ENCODE results near the gene ZNF74. TPM values are rescaled to one million over a fixed set of nuclear protein-coding genes. Genes with fewer than 3 reads are reported as not detected.
A peak's percentile ranks its signal among the peaks of the same experiment; 100 is the strongest.

ZNF74 gene
- total RNA-seq, 1 donor from 2014 or later, result 19.5 TPM

DNA sequence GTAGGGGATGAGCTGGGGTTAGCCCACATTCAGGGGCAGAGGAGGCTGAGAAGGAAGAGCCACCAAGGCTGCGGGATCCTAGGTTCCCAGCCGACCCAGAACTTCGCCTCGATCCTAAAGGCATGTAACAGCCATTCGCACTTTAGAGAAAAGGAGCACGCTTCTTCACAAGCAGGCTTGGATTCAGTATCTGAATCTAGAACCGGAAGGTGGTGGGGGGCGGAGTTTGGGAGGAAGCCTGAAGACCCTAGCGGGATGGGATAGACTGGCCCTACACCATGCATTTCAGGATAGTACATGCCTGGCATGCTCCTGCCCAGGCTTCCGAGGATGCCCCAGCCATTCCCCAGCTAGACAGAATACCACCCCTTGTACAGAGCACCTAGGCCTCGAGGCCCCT, 39.2 kb downstream of the ZNF74 start:
- DNase-seq, result no peak

DNA sequence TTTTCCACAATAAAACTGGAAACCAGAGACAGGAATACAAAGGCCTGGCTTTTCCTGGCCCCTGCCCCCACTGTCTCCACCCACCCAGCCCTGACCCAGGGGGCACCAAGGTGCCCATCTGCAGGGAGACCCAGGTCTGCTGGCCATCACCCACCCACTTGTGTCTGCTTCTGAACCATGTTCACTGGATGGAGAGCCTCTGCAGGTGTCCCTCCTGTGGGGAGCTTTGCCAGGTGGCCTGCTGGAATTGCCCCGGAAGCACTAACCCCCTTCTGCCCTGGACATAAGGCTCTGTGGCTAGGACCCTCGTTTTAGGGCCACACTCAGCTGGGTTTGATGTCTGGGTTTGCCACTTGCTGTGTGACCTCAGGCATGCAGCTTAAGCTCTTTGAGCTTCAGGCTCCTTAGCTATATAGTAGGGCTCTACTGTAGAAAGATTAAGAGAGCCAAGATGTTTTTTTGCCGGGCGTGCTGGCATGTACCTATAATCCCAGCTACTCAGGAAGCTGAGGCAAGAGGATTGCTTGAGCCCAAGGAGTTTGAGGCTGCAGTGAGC, 39.8 kb downstream of the ZNF74 start:
- no peak for DNase-seq

DNA sequence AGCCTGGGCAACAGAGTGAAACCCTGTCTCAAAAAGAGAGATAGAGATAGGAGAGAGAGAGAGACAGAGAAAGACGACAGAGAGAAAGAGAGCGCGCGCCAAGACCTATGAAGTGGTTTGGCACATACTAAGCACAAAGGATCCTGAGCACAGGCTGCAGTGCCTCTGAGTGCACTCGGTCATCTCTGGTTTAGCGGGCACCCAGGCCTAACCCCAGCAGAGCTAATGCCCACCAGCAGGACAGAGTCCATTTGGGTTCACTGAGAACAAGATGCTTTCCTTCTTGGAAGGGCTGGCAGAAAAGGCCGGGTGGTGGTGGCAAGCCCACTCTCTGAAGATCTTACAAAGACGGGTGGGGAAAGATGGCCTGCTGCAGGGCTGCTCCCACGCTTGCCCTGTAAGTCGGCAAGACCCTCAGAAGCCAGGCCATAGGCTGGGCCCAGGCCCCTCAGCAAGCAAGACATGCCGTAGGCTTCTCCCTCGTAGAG, 40.4 kb downstream of the ZNF74 start:
- DNase-seq, result no peak

DNA sequence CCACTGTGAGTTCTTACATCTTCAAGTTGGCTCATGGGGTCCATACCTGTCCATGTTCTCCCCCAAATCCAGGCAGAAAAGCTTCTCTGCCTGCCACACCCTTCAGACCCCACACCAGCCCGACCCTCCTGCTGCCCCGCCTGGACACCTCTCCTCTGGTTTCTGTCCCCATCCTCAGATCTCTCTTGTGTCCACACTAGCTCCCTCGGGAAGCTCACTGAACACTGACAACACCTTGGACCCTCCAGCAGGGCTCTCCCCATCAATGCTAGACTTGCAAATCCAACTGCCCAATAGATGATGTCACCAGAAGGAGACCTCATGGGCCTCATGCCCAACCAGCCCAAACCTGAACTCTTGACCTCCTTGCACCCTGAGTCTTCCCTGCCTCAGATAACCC, 40.8 kb downstream of the ZNF74 start:
- DNase-seq, result no peak

GRCh38 chr22:20435436-20436306, 41.7 kb downstream of the ZNF74 start:
- DNase-seq, result no peak

DNA sequence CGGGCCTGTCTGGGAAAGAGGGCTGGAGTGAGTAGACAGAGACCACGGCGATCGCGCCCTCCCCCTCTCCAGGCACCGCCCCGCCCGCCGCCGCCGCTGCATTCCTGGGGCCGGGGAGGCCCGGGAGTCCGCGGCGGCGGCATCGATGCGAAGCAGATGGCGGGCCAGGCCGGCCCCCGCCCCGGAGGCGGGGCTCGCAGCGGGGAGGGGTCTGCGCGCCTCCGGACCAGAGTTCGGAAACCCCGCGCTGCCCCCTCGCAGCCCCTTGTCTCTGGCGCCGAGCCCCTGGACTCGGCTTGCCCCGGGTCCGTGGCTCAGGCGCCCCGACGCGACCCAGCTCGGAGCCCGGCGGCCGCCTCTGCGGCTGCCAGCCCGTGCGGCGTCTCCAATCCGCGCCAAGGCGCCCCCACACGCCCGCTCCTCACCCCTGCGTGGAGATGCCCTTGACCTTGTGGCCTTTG, 42.4 kb downstream of the ZNF74 start:
- DNase-seq, result peak; percentile 70

- no peak for DNase-seq
These were observed 43.0 kb downstream of the ZNF74 start for GRCh38 chr22:20436768-20437612.

- DNase-seq, result peak; percentile 89
These were observed 43.9 kb downstream of the ZNF74 start, which contains the start of gene SCARF2 for GRCh38 chr22:20437613-20438426. Gene SCARF2 (minus strand): TSS chr22:20437825. CDS start chr22:20437754, 71 bp downstream.

- DNase-seq, result no peak
These were observed 44.4 kb downstream of the ZNF74 start for GRCh38 chr22:20438427-20438677.

DNA sequence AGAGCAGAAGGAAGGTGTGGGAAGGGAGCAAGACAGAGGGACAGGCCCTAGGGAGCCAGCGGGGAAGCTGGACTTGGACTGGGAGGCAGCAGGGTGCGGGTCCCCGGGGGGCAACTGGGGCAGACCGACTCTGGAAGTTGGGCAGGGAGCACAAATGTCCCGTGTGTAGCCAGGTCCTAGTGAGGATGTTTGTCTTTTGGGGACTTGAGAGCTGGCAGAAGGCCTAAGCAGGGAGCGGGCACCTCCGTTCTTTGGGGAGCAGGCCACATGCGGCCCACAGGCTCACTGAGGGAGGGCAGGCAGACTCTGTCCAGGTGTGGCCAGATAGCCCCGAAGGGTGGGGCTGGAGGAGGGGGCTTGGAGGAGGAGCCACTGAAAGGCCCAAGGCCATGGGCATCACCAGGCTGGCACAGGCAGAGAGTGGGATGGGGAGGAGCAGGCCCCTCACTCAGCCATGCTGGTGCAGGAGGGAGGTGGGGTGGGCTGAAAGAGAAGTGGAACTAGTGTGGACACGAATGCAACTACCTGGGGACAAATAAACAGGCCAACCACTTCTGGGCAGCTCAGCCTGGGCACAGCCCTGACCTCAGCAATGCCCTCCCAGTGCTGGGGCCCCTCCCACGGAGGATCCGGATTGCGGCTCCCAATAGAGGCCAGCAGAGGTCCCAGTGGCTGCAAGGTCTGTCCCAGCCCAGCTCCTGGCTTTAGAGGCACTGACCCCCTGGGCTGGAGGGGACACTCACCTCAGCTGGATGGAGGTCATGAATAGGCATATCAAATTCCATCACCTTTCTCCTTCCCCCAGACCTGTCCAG, 44.9 kb downstream of the ZNF74 start:
- DNase-seq, result no peak

DNA sequence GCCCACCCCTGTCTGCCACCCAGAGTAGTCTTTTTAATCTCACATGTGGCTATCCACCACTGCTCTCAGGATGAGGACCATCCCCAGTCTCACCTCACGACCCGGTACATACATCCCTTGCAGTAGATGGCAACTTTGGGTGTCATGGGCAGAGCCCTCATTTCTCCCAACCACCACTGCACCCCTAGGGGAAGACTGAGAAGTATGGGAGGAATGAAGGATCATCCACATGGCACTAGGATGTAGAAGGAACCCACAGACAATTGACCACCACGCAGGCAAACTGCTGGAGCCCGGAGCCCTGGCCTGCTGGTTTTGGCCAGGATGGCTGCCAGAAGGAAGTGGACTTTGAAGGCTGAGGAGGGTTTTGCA, 45.6 kb downstream of the ZNF74 start:
- no peak for DNase-seq

- no peak for DNase-seq
These were observed 46.1 kb downstream of the ZNF74 start for GRCh38 chr22:20439928-20440575.

- peak; percentile 37 for DNase-seq
These were observed 47.0 kb downstream of the ZNF74 start for GRCh38 chr22:20440637-20441591.

DNA sequence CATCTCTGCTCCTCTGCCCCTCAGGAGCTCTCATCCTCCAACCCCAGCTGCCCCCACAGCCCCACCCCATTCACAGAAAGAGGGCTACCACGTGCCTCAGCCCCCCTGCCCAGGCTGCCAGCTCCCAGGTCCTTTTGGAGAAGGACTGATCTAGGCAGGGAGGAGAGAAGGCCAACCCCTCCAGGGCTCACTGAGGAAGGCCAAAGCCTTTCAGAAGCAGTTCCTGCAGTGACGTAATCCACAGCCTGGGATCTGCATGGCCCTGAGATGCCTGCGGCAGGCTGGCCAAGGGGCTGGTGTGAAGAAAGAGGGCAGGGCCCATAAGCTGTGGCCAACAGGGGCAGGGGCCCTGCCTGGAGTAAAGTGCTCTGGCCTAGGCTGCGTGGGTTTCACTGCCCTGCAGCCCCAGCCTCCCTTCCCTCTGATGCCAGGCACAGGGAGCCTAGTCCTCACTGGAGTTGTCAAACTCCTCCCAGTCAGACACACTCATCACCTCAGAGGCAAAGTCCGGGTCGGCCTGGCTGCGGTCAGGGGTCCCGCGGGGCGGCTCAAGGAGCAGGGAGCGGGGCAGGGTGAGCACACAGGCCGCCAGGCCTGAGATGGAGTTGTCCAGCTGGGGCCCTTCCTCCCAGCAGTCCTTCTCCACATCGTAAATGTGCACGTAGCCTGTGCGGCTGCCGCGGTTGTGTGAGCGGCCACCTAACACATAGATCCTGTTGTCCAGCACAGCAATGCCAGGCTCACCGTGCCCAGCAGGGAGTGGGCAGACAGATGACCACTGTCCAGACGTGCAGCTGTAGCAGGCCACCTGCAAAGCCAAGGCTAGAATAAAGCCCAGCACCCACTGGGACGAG, 47.9 kb downstream of the ZNF74 start:
- DNase-seq, result no peak

DNA sequence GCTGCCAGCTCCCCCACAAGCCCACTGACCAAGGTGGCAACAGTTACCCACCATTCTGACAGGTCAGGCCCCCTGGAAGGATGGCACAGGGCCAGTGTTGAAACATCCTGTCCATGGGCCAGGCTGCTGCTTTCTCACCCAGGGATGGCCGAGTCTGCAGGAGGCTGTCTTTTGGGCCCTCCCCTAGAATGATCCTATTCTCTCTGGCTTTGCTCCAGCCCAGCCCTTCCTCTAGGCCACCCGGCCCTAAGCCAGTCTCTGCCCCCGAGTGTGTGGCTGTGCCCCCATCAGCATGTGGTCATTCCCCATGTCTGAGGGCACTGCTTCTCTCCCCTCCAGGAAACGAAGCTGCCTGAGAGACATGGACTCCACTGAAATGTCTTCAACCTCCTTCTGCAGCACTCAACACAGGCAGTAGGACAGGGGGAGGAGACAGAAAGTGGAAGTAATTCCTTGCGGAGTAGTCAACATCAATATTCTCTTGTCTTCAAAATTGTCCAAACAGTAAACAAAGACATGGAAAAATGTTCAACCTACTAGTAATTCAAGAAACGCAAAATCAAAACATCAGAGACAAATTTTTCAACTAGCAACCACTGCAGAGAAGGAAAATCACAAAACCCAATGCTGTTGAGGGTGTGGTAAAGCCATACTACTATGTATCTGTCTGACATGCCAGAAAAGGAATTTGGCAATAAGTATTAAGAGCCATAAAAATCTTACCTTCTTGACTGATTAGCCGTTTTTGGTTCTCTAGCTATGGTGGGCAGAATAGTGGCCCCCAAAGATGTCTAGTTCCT, 48.7 kb downstream of the ZNF74 start:
- no peak for DNase-seq

DNA sequence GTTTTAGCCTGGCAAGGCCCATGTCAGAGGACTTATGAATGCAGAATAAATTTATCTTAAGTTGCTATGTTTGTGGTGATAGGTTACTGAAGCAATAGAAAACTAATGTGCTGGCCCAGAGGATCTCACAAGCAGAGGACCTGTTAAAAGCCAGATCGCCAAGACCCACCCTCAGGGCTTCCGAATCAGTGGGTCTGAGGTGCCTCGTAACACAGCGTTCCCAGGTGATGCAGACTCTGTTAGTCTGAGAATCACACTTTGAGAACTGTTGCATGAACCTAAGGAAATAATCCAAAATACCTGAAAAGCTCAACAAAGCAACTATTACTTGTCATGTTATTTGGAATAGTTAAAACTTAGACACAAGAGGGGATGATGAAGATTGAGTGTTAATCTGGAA, 50.4 kb downstream of the ZNF74 start:
- no peak for DNase-seq

GRCh38 chr22:20446383-20446970, 52.5 kb downstream of the ZNF74 start:
- no peak for DNase-seq

All from tongue (tissue), 2 donors.